ENCODE data around the gene ZNF691.
"Not testable (repeated sequence)": the region's sequence is repeated elsewhere in the genome, so short reads cannot be mapped to it uniquely, and the experiment has no call there.

ZNF691 gene

DNA sequence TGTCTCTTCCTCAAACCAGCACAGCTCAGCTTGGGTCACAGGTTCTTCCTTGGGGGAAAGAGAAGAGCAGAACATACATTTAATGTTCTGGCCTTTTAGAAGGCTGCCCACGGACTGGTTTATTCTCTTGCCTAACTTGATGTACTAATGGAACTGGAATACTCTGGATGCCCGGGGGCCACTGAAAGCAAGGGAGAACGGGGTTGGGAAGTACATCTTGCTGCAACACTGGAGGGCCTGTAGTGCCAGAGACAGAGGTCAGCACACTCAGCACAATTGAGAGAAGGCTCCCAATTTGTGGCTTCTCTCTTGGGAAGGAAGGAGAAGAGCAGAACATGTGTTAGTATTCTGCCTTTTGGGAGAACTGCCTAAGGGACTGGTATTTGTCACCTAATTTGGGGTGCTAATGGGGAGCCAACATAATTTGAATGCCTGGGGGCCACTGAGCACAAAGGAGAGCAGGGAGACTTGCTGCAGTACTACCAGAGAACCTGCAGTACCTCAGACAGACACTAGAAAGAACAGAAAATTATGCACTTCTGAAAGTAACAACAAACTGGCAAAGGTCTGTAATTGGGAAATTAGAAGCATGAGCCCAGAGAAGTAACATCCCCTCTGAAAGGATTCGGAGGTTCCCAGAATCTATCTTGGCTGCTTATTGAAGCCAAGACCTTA is 14.1 kb downstream of the ZNF691 start:
- no peak for DNase-seq

GRCh38 chr1:42861014-42861399 is 14.6 kb downstream of the ZNF691 start:
- no peak for DNase-seq

DNA sequence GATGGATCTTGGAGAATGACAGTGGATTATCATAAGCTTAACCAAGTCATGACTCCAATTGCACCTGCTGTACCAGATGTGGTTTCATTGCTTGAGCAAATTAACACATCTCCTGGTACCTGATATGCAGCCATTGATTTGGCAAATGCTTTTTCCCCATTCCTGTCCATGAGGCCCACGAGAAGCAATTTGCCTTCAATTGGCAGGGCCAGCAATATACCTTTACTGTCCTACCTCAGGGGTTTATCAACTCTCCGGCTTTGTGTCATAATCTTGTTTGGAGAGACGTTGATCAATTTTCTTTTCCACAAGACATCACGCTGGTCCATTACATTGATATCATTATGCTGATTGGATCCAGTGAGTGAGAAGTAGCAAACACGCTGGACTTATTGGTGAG is 20.1 kb downstream of the ZNF691 start:
- no peak for DNase-seq

DNA sequence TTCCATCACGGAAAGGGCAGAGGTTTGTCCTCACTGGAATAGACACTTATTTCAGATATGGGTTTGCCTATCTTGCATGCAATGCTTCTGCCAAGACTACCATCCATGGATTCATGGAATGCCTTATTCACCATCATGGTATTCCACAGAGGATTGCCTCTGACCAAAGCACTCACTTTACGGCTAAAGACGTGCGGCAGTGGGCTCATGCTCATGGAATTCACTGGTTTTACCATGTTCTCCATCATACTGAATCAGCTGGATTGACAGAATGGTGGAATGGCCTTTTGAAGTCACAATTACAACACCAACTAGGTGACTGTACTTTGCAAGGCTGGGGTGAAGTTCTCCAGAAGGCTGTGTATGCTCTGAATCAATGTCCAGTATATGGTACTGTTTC is 22.1 kb downstream of the ZNF691 start:
- DNase-seq: not testable (repeated sequence)

- not testable (repeated sequence) for DNase-seq
These were observed 22.8 kb downstream of the ZNF691 start for GRCh38 chr1:42869254-42869653.

DNA sequence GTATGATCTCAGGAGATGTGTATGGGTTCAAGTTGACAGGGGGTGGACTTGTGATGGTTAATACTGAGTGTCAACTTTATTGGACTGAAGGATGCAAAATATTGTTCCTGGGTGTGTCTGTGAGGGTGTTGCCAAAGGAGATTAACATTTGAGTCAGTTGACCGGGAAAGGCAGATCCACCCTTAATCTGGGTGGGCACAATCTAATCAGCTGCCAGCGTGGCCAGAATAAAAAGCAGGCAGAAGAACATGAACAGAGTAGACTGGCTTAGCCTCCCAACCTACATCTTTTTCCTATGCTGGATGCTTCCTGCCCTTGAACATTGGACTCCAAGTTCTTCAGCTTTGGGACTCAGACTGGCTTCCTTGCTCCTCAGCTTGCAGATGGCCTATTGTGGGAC is 23.3 kb downstream of the ZNF691 start:
- not testable (repeated sequence) for DNase-seq

- DNase-seq: not testable (repeated sequence)
These were observed 26.7 kb downstream of the ZNF691 start for GRCh38 chr1:42873108-42873507.

GRCh38 chr1:42873670-42874069 is 27.3 kb downstream of the ZNF691 start:
- DNase-seq: no peak

GRCh38 chr1:42876009-42876408 is 29.6 kb downstream of the ZNF691 start:
- no peak for DNase-seq

DNA sequence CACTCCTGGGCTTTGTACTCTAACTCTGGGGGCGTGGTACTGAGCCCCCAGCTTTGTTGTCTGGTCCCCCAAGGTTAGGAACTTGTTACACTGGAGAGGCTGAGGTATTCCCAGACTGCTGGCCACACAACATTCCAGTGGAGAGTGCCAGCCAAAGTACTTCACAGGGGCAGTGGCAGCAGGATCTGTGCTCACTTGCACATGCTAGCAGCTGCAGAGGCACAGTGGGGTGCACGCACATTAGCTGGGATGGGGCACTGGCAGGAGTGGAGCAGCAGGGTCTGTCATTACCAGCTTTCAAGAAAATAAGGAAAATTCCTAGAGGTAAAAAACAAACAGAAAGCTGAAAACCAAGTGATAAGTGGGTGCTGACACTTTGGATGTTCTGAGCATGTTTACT is 31.0 kb downstream of the ZNF691 start:
- DNase-seq: no peak

GRCh38 chr1:42880384-42880783 is 34.0 kb downstream of the ZNF691 start:
- DNase-seq: no peak

- DNase-seq: no peak
These were observed 39.8 kb downstream of the ZNF691 start for GRCh38 chr1:42886046-42886739.

GRCh38 chr1:42886800-42887199 is 40.4 kb downstream of the ZNF691 start:
- DNase-seq: no peak

DNA sequence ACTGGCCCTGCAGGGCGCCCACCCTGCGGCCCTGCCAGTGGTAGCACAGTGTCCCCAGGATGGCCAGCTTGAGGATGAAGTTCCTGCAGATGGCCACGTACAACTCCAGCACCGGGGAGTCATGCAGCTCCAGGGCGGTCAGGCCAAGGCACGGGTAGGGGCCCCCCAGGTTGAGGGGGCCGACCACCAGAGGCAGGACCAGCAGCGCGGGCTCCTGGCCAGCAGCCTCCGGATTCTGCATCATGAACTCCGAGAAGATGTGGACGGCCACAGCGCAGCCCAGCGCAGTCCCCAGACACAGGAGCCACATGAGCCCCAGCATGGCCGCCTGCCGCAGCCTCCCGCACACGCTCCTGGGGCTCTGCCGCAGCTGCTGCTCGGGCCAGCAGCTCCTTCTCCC is 41.0 kb downstream of the ZNF691 start:
- DNase-seq: no peak

DNA sequence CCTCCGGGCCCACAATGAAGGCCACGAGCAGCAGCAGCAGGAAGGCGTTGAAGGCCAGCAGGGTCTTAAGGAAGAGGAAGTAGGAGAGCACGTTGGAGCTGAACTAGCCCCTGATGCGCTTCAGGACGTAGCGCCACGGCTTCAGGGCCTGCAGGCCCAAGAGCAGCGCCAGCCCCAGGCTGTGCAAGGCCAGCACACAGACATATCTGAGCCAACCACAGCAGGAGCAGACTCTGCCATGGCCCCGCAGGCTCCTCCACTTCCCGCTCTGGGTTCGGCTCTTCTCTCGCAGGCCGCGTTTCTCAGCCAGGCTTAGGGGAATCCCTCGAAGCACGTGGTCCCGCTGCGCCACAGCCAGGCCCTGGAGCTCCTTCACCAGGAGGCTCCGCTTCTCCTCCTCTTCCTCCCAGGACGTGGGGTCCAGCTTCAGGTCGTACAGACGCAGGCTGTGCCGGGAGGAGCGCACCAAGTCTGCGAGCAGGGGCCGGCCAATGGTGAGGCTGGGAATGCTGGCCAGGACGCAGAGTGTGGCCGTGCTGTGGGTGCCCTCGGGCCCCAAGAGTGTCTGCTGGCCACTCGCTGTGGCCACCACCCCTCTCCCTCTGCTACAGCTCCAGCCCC is 41.7 kb downstream of the ZNF691 start:
- no peak for DNase-seq

GRCh38 chr1:42889264-42889663 is 42.9 kb downstream of the ZNF691 start:
- no peak for DNase-seq

DNA sequence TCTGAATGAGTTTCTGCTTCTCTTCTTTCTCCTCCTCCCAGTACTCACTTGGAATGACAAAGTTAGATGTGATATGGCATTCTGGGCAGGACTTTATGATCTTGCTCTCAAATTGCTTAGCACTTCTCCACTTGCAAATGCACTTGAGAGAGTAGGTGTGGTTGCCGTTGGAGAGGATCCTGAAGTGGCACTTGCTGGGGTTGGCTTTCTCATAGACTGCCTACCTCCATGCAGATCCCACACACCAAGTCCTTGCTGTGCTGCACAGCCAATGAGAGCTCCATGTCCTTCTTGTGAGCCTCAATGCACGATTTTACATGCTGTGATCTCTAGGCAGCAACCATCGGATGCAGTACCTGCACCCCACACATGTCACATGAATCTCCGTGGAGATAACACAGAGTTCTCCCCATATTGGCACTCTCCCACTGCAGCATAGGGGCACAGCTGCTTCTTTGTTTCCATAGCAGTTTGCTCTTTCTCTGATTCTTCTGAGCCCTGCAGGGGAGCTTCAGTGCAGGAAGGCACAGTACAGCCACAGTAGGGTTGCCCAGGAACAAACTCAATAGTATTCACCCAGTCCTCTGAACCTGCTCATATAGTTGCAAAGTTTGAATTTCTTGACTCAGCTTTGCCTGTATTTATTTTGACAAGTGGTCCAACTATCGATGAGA is 45.2 kb downstream of the ZNF691 start:
- no peak for DNase-seq

DNA sequence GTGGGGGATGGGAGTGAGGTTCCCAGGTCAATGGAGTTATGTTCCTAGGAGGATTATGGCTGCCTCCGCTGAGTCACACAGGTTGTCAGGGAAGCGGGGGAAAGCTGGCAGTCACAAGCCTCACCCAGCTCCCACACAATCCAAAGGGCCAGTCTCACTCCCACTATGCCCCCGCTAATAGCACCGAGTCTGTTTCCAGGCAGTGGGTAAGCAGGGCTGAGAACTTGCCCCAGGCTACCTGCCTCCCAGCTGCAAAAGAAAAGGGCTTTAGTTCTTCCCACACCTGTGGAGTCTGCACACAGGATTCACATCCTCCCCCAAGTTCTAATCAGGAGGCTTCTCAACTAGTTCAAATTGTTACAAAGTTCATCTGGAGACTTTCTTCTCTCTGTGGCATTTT is 53.5 kb downstream of the ZNF691 start:
- DNase-seq: not testable (repeated sequence)

Data from SW 1271 (cell line).